GM21723 (cell line): ENCODE measurements around the gene TSPAN32.

ENCODE experiments used
- ATAC-seq: cut with Tn5 transposase; IDR thresholded peaks from one replicate; pipeline ENCODE4 v1.9.1; 2021; ENCODE audit warnings: mild to moderate bottlenecking, moderate library complexity; ENCODE audit not compliant: unreplicated experiment

TSPAN32 gene

DNA sequence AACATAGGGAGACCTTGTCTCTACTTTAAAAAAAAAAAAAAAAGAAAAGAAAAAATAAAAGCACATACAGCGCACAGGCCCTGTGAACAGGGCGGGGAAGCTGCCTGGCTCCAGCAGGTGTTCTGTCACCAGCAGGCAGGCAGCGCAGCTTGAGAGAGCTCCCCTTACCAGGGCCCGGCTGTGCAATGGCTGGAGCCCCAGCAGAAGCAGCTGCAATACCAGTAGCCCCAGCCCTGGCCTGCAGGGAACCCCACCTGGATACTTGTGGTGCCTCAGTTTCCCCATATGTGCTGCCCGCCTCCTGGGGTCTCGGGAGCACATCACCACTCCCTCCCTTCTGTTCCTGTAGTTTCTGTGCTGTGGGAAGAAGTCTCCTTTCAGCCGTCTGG lies 12.3 kb downstream of the TSPAN32 start:
- ATAC-seq, result no peak

DNA sequence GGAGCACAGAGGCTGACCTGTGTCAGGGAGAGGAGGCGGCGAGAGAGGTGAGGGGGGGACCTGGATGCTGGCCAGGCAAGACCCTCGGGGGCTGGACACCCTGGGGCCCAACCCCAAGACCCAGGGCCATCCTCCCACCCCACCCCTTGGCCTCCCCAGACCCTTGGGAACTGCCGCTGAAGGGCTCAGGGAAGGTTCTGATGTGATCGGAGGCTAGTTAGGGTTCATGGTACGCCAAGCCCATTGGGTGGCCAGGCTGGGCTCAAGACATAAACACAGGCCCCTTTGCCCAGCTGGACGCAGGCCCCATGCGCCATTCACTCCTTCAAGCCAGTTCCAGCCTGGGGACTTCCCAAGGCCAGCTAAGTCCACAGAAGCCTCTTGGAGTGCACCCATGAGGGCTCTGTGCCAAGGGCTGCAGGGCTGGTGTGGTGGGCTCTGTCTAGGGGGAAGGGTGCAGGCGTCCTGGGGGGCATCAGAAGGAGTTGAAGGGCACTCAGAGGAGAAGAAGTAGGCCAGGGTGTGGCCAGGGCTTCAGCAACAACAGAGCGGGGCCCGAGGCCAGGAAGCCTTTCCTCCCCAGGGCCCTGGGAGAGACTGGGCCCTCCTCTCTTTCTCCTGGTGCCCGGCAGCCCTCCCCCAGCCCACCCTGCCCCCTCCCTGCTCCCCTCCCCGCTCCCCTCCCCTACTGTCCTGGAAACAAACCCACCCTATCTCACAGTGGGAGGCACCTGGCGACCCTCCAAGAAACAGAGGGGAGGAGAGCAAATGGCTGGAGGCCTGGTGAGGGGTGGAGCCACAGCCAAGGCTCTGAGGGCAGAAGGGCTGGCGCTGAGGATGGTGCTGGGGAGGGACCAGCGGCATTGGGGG lies 12.9 kb downstream of the TSPAN32 start:
- no peak for ATAC-seq

DNA sequence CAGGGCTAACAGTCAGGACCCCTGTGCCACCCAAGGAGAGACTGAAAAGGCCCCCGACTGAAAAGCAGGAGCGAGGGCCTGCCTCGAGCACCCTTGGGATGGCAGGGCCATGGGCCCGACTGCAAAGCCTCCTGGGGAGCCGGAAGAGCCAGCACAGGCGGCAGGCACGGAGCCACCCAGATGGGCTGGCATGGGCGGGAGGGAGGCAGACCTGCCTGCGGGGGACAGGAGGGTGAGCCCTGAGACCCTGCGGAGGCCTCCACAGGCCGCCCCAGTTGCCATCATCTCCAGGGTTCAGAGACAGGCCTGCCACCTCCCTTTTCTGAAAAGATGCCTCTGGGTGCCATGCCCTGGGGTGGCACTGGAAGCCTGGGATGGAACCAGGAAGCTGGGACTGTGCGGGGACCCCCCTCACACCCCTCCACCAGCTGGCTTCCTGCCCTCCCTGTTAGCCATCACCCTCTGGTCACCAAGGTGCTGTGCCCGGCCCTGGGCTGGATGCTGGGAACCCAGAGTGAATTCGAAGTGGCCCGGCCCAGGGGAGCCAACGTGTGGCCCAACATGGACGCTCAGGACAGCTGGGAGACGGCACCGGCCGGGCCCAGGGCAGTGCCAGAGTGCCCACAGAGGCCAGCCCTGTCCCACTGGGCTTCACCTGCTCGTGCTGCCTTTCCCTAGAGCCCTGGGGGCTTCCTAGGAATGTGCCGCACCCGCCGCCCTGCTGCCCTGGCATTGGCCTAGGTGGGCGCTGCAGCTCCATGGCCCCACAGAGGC lies 13.8 kb downstream of the TSPAN32 start:
- ATAC-seq, result no peak

DNA sequence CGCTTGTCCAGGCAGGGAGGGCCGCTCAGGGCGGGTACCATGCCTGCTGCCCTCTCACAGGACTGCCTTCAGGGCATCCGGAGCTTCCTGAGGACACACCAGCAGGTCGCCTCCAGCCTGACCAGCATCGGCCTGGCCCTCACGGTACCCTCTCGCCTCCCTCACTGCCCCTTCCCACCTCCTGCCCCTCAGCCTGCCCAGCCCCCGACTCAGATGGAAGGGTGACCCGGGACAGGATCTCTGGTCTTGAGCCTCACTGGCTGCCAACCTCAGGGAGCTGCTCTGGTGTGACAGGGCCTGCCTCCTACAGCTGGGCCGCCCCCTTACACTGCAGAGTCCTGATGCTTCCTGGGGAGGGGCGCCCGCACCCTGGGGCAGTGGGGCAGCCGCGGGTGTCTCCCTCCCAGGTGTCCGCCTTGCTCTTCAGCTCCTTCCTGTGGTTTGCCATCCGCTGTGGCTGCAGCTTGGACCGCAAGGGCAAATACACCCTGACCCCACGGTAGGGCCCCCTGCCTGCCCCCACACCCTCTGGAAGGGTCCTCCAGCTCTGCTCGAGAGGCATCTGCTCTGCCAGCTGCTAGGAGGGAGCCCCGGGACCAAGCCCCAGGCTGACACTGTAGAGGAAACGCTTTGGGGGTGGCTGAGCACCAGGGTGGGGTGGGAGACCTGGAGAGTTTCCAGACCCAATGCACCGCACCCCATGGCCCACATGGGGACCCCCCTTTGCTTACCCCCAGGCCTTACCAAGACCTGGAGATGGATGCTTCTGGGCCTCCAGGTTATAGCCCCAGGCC lies 14.6 kb downstream of the TSPAN32 start:
- no peak for ATAC-seq

DNA sequence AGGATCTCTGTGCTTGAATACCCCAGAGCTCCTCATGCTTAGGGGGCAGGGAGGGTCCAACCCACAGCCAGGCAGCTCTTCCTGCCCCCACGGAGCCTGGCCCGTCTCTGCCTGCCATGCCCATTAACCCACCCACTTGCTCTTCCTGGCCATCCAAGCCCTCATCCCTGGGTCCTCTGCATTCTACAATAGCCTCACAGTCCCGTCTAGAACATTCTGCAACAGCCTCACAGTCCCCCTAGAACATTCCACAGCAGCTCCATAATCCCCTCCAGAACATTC lies 15.1 kb downstream of the TSPAN32 start:
- no peak for ATAC-seq

DNA sequence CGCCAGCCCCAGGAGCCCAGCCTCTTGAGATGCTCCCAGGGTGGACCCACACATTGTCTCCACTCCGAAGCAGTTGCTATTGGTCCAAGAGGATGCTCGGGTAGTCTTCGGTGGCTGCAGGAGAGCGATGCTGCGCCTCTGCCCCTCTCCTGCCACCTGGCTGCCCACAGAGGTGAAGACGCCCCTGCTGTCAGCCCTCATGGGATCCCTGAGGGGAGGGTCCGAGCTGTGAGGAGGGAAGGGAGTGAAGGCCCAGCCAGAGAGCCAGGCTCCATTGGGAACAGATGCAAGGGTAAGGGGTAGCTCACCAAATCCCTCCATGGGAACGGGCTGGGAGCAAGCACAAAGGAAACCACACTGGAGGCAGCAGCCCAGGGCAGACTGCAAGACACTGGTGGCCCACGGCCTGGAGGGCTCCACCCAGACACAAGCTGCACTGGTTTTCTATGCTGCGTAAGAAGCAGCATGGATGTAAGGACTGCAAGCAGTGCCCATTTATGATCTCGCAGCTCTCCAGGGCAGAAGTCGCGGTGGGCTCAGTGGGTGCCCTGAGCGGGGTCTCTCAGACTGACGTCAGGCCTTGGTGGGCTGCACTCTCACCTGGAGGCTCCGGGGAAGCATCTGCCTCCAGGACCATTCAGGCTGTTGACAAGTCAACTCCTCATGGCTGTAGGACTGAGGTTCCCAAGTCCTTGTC lies 15.7 kb downstream of the TSPAN32 start:
- no peak for ATAC-seq

DNA sequence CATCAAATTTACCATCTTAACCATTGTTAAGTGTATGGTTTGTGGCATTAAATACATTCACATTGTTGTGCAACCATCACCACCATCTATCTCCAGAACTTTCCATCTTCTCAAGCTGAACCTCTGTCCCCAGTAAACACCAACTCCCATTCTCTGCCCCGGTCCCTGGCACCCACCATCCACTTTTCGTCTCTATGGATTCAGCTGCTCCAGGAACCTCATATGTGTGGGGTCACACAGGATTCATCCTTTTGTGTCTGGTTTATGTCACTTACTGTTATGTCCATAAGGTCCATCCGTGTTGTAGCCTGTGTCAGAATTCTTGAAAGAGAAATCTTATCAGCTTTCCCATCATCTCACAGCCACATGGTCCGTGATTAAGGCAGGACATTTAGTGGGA lies 16.3 kb downstream of the TSPAN32 start:
- ATAC-seq, result no peak

DNA sequence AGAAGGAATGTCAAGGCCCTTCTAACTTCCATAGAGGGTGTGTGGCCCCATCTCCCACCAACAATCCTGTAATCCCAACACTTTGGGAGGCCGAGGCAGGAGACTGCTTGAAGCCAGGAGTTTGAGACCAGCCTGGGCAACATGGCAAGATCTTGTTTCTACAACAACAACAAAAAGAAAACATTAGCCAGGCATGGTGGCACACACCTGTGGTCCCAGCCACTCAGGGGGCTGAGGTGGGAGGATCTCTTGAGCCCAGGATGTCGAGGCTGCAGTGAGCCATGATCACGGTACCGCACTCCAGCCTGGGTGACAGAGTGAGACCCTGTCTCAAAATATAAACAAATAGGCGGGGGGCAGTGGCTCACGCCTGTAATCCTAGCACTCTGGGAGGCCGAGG lies 16.9 kb downstream of the TSPAN32 start:
- no peak for ATAC-seq

DNA sequence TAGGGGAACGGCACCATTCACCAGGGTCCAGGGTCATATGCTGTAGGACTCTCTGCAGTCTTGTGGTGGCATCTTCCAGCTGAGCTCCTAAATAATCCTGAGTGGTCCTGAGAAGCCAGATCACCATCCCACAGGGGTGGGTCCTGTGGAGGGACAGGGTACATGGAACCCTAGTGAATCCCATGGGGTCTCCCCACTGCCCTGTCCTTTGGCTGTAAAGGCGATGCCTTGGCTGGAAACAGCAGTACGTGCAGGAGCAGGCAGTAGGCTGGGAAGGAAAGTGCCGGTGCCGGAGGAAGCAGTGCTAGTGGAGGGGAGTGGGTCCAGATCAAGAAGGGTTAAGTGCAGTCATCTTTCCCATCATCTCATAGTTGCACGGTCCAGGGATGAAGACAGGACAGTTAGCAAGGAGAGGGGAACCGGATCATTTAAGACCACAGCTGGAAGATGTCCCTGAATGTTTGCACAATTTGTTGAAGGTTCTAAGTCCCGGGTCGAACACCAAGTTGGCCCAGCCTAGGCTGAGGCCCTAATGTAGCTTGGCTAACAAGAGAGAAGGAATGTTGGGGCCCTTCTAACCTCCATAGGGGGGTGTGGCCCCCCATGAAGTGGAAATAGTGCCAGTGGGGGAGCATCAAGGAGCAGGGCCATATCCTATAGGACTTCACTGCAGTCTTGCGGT lies 18.1 kb downstream of the TSPAN32 start:
- ATAC-seq, result no peak

DNA sequence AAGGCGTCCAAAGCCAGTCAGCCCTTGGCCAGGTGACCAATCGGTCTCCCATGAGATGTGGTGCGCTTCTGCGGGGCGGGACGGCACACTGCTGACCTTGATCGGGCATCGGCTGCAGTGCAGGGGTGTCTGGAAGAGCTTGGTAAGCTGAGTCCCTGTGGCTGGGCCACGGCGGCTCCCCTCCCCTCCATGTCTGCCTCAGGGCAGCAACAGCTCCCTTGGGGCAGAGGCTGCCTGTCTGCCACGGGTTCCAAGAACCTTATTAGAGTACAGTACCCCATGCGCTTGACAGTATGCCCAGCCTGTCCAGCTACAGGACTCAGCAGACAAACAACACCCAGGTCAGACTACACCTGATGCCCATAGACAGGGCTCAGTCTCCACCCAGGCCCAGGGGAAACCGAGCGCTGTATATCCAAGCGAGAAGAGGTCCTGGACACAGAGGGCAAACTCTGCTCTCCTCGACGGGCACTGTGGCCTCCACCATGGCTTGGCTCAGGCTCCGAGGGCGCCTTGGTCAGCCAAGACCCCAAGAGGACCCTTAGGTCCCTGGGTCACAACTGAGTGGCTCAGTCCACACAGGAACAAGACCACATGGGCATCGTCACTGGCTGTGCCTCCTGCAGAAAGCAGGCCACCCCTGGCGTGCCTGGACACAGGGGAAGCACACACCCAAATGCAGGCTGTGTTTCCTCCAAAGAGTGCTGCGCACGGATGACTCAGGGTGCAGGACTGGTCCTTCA lies 18.9 kb downstream of the TSPAN32 start:
- no peak for ATAC-seq

DNA sequence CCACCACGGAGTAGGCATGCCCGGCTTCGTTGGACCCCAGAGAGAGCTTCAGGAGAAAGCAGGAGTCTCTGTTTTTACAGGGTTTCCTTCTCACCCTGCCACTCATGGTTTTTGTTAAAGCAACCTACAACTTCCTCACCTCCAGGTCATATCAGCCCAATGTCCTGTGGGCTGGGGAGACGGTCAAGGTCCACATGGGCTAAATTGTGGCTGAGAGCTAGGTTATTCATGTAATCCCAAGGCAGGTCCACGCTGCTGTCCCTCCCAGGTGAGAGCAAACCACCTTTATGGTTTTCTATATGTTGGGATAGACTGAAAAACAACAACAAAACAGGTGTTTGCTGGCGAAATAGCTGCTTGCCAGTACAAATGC lies 19.5 kb downstream of the TSPAN32 start:
- no peak for ATAC-seq

DNA sequence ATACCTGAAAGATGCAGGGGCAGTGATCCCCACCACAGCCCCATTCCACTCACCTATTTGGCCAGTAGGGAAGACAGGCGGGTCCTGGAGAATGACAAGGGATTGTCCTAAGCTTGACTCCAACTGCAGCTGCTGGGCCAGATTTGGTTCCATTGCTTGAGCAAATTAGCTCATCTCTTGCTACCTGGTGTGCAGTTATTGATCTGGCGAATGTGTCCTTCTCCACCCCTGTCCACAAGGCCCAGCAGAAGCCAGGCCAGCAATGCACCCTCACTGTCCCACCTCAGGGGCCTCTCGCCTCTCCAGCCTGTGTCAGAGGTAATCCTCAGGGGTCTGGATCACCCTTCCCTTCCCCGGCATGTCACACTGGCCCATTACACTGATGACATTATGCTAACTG lies 23.3 kb downstream of the TSPAN32 start:
- no peak for ATAC-seq

DNA sequence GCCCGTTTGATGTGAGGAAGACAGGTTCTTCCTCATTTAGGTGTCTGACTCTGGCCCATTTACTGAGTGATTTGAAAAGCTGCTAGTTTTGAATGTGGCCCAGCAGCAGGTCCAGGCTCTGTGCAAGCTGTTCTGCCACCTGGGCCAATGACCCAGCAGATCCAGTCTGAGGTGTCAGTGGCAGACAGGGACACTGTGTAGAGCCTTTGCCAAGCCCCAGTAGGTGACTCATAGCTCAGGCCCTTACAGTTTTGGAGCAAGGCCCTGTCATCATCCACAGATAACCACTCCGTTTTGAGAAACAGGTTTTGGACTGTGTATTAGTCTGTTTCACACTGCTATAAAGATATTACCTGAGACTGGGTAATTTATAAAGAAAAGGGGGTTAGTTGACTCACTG lies 23.9 kb downstream of the TSPAN32 start:
- ATAC-seq, result no peak

DNA sequence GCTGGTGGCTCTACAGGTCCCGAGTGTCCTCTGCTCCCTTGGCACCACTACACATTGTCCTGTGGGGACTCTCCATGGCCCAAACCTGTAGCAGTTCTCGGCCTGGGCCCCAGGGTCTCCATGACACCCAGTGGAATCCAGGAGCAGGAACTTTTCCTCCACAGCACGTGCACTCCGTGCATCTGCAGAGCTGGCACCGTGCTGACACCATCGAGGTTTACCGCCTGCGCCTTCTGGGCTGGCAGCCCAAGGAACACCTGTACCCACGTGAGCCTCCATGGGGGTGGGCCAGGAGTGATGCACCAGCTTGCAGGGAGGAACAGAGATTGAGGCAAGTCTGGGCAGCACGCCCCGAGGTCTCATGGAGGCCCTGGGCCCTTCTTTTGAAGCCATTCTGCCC lies 25.2 kb downstream of the TSPAN32 start:
- ATAC-seq, result no peak

DNA sequence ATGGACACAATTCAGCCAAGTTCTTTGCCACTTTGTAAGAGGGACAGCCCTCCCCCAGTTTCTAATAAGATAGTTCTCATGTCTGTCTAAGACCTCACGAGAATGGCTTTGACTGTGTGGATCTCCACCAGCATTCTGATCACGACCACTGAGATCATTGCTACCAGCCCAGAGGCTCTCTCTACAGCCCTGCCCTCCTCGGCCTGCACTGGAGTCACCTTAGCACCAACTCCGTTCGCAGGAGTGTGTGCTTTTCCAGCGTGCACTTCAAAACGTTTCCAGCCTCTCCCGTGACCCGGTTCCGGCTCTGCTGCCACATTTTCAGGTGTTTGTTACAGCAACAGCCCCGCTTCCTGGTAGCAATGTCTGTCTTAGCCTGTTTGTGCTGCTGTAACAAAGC lies 26.2 kb downstream of the TSPAN32 start:
- ATAC-seq, result no peak

DNA sequence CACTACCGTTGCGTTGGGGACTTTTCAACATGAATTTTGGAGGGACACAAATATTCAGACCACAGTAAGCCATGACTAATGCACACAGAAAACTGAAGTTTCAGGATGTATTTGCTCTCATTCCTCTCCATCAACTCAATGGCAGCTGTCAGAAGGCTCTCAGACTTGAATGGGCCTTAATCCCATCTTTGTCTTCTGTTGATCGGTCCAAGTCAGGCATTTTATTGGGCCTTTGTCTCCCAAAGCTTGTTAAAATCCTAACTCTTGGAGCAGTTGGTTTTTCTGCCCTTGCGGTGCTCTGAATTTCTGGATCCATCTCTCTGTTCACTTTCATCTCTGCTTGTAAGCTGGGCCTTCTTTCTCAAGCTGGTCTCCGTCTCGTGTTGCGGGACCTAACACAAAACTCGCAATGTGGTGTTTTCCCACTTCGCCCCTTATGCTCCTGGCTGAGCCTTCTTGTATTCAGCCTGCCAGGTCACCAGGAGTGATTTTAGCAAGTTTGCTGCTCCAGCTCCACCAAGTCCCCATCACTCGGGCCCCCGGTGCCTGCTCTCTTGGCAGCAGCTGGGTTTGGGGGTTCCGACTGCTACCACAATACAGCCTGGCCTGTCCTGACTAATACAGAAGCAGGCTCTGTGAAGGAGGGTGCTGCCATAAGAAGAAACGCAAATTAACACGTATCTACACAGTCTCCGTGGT lies 27.0 kb downstream of the TSPAN32 start:
- ATAC-seq, result no peak

DNA sequence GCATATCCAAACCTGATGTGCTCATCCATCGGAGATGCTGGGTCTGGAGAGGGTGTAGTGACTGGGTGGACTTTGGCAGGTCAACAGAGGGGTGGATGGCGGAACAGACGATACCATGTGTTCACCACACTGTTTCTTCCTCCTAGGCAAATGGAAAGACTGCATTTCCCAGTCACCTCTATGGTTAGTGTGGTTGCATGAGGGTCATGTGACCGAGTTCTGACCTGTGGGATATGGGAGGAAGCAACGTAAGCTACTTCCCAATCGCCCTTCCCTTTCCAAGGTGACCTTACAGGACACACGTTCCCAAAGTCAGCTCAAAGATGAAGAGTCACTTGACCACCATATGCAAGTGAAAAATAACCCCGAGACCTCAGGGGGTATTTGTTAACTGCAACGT lies 27.7 kb downstream of the TSPAN32 start:
- ATAC-seq, result no peak

DNA sequence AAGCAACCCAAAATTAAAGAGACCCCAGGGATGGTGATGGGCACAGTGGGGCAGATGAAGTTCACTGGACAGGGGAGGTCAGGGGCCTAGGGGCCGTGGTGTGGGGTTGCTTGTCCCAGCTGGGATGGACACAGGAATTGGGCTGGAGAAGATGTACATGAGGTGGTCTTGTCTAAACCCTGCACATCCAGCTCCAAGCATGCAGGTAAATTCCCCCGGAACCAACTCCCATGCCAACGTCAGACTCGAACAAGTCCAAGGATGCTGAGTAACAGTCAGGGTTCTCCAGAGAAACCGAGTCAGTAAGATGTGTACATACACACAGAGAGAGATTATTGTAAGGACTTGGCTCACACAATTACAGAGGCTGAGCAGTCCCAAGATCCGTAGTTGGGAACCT lies 28.9 kb downstream of the TSPAN32 start:
- ATAC-seq, result no peak

DNA sequence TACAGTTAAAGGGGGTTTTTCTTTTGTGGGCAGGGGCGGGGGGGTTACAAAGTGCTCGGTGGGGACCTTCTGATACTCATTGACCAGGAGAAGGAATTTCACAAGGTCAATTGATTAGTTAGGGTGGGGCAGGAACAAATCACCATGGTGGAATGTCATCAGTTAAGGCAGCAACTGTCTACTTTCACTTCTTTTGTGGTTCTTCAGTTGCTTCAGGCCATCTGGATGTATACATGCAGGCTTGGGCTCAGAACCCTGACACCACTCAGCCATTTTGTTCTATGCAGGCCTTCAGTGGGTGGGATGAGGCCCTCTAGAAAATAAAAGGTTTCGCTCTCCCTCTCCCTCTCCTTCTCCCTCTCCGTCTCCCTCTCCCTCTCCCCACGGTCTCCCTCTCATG lies 29.6 kb downstream of the TSPAN32 start:
- no peak for ATAC-seq
